ENCODE results near the gene ADAMTS13. TPM values are rescaled to one million over a fixed set of nuclear protein-coding genes. Genes with fewer than 3 reads are reported as not detected.
A peak's percentile ranks its signal among the peaks of the same experiment; 100 is the strongest.
"Not testable (repeated sequence)": the region's sequence is repeated elsewhere in the genome, so short reads cannot be mapped to it uniquely, and the experiment has no call there.

ADAMTS13 gene
- 0.20 TPM in 1 of 2 replicates, not detected in the other for total RNA-seq (2014; rRNA removed; shearing (Covaris generic))

DNA sequence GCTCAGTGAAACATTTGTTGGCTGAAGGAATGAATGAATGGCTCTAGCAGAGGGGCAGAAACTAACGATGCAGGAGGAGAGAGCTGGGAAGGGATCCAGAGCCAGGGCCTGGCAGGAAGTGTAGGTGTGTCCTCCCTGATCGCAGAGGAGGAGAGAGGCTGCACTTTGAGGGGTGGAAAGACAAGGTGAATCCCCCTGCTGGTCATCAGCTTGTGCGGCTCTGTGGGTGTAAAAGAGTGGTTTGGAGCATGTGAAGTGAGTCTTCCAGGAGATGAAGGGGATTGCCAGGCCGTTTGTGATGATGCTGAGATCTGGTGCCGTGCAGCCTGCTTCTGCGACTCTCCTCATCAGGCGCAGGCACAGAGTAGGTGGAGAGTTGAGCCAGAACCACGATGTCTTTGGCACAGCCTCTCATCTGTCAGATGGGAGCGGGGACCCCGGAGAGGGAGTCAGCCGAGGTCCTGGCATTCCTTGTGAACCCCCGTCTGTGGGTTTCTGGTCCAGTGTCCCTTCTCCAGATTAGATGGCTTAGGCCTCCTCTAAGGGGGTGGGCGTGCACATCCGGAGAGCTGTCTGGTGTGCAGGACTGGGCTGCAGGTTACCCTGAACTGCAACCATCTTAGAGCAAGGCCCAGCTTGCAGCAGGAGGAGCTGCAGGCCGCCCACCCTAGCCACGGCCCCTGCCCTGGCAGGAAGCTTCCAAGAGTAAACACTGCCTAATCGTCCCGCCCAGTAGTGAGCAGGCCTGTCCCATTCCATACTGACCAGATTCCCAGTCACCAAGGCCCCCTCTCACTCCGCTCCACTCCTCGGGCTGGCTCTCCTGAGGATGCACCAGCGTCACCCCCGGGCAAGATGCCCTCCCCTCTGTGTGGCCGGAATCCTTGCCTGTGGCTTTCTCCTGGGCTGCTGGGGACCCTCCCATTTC lies at the start of gene ADAMTS13:
Gene ADAMTS13, plus strand, starts transcription at position 753 of the 928 bp plus-strand sequence. Its CDS starts 77 bp downstream, at position 830.
- peak; percentile 27 for DNase-seq (ENCODE audit: low read depth)

DNA sequence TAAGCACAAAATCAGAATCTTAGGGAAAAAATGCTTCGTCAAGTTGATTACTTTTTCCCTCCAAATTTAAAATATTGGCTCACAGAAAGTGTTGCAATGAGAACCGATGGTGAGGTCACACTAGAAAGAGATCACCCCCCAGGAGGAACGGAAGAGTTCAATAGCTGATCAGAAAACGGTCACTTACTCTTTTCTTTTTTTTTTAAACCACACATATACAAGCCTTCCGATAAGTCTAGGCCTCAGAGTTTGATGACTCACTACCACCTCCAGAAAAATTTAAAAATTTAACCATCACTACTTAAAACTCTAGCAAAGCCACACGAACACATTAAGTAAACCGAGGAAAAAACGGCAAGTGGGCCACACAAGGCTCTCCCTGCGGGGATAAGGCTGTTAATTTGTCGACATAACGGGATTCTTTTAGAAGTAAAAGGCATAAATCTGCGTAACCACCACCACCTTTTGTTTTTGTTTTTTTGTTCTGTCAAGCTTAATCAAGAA lies 47.5 kb upstream of the ADAMTS13 start:
- DNase-seq (ENCODE audit: low read depth) = peak; percentile 66

DNA sequence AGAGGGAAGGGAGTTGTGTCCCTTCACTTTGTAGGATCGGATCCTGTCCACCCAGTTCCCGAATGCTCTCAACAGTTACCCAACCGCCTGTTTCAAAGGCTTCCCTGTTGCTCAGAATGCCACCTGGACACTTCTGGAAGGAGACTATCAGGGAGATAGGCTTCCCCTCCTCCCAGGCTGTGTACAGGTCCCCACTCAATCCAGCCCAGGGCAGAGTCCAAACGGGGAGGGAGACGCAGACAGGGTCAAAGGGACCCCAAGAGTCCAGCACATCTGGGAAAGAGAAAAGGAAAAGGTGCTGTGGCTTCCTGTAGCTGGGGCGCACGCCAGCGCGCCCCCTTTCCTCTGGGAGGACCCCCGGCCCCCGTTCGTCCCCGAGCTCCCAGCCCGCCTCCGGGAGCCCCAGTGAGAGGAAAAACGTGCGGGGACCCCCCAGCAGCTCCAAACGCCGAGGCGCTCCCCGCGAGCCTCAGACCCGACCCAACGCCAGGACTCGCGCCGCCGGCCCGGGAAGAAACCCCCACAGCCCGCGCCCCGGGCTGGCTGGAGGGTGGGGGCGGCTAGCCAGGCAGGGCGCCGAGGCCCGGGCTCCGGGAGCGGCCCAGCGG lies 46.9 kb upstream of the ADAMTS13 start:
- DNase-seq (ENCODE audit: low read depth) = peak; percentile 67

DNA sequence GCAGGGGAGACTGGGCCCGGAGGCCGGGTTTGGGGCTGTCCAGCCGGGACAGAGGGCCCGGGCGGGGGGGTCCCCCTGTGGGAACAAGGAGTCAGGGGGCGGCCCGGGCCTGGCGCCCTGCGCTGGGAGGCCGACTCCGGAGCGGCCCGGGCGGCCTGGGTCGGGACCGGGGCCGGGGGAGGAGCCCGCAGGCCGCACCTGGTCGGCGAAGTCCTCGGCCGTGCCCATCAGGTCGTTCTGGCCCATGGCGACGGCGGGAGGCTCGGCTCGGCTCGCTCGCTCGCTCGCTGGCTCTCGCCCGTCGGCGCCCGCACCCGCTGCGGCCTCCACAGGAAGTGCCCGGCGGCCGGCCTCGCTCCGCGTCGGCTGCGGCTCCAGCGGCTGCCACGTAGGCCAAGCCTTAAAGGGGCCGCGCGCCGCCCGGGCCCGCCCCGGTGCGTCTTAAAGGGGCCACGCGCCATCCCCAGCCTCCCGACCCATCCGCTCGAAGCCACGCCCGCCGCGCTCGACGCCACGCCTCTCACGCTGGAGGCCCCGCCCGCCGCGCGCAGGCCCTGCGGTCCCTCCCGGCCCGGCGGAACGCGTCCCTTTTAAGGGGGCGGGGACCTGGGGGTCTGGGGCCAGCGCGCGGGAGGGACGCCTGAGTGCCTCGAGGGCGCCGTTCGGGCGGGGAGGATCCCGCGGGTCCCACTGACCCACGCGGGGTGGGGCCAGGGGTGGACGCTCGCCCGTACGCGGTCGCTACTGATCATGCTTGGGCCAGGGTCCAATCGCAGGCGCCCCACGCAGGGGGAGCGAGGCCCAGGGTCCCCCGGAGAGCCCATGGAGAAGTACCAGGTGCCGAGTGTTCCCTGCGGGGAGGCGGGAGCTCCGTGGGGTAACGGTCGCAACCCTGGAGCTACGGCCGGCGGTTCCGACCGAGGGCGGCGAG lies 46.2 kb upstream of the ADAMTS13 start, which contains the start of the genes STKLD1 and SURF4:
Gene STKLD1, plus strand, starts transcription at position 643 of the 931 bp plus-strand sequence. Its CDS starts 108 bp downstream, at position 751.
Gene SURF4, minus strand, starts transcription at position 337 of the 931 bp plus-strand sequence. Its CDS starts 91 bp downstream, at position 246.
- peak; percentile 94 for DNase-seq (ENCODE audit: low read depth)

DNA sequence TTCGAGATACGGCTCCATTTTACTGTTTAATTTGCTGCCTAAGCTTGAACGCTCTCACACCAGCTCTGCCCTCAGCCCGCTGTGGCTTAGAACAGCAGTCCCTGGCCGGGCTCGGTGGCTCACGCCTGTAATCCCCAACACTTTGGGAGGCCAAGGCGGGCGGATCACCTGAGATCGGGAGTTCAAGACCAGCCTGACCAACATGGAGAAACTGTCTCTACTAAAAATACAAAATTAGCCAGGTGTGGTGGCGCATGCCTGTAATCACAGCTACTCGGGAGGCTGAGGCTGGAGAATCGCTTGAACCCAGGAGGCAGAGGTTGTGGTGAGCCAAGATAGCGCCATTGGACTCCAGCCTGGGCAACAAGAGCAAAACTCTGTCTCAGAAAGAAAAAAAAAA lies 44.9 kb upstream of the ADAMTS13 start:
- DNase-seq (ENCODE audit: low read depth) = not testable (repeated sequence)

DNA sequence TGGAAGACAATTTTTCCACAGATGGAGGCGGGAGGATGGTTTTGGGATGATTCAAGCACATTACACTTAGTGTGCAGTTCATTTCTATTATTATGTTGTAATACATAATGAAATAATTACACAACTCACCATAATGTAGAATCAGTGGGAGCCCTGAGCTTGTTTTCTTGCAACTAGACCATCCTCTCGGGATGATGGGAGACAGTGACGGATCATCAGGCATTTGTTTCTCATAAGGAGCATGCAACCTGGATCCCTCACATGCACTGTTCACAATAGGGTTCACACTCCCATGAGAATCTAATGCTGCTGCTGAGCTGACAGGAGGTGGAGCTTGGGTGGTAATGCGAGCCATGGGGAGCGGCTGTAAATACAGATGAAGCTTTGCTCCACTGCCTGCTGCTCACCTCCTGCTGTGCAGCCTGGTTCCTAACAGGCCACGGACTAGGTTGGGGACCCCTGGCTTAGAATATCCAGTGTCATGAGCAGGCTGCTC lies 44.4 kb upstream of the ADAMTS13 start:
- no peak for DNase-seq (ENCODE audit: low read depth)

DNA sequence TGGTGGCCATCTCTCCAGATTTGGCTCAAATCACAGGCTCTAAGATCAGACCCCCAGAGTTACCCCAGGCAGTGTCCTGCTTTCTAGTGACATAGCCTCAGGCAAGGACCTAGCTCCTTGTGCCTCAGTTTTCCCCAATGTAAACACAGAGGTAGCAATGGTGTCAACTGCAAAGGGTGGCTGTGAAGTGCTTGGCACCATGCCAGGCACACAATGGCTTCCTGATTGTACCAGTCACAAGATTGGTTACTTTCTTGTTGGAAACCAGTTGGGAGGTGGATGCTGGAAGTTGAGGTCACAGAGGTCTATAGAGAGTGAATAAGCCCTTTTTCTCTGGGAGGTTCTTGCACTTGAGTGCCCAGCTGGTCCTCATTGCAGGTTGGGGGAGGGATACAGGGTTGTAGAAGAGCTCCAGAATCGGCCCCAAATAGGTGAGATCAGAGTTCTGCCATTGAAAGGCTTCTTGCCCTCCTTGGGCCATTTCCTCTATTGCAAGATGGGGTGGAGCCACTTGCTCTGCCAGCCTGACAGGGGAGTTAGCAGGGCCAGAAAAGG lies 43.7 kb upstream of the ADAMTS13 start:
- DNase-seq (ENCODE audit: low read depth) = no peak

GRCh38 chr9:133379153-133380086 lies 42.7 kb upstream of the ADAMTS13 start:
- no peak for DNase-seq (ENCODE audit: low read depth)

DNA sequence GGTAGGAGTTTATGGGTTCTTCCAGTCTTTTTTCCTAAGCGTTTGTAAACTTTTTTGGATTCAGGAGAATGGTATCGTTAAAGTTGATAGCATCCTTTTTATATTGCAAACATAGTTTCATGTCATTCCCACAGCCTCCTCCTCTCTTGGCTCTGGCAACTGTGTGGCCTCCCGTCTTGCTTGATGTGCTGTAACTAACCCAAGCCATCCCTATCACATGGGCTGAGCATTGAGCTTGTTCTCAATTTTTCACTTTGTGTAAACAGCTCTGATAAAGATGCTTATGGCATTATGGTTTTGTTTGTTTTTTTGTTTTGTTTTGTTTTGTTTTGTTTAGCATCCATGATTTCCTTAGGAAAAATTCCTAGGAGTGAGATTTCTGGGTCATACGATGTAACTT lies 41.4 kb upstream of the ADAMTS13 start:
- no peak for DNase-seq (ENCODE audit: low read depth)

DNA sequence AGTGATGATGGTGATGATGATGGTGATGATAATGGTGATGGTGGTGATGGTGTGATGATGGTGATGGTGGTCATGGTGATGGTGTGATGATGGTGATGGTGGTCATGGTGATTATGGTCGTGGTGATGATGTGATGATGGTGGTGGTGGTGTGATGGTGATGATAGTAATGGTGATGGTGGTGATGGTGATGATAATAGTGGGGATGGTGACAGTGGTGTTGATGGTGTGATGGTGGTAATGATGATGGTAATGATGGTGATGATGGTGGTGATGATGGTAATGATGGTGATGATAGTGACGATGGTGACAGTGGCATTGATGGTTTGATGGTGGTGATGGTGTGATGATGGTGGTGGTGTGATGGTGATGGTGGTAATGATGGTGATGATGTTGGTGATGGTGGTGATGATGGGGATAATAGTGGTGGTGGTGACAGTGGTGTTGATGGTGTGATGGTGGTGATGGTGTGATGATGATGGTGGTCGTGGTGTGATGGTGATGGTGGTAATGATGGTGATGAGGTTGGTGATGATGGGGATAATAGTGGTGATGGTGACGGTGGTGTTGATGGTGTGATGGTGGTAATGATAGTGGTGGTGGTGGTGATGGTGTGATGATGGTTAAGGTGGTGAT lies 39.5 kb upstream of the ADAMTS13 start:
- DNase-seq (ENCODE audit: low read depth) = no peak

- DNase-seq (ENCODE audit: low read depth) = no peak
These were observed 38.7 kb upstream of the ADAMTS13 start for GRCh38 chr9:133383438-133383837.

- no peak for DNase-seq (ENCODE audit: low read depth)
These were observed 37.3 kb upstream of the ADAMTS13 start for GRCh38 chr9:133384736-133385321.

- no peak for DNase-seq (ENCODE audit: low read depth)
These were observed 36.7 kb upstream of the ADAMTS13 start for GRCh38 chr9:133385452-133385851.

GRCh38 chr9:133386338-133386737 lies 35.8 kb upstream of the ADAMTS13 start:
- no peak for DNase-seq (ENCODE audit: low read depth)

GRCh38 chr9:133387680-133388079 lies 34.5 kb upstream of the ADAMTS13 start:
- DNase-seq (ENCODE audit: low read depth) = peak; percentile 14

- DNase-seq (ENCODE audit: low read depth) = no peak
These were observed 33.1 kb upstream of the ADAMTS13 start for GRCh38 chr9:133389025-133389557.

DNA sequence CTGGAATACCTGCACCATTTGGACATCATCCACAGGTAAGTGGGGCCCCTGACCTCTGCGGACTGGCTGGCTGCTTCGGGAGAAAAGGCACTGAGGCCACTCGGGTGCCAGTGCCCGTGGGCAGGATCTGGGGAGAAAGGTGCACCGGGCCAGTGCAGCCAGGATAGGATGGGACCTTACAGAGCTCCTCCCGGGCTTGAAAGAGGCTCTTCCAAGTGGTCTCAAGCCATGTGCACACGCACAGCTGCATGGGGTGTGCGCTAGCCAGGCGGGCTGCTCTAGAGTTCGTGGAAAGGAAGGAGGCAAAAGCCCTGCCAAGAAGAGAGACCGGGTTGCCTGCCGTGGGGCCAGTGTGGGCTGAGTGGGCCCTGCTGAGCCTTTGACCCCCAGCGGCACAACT lies 32.6 kb upstream of the ADAMTS13 start:
- DNase-seq (ENCODE audit: low read depth) = no peak

DNA sequence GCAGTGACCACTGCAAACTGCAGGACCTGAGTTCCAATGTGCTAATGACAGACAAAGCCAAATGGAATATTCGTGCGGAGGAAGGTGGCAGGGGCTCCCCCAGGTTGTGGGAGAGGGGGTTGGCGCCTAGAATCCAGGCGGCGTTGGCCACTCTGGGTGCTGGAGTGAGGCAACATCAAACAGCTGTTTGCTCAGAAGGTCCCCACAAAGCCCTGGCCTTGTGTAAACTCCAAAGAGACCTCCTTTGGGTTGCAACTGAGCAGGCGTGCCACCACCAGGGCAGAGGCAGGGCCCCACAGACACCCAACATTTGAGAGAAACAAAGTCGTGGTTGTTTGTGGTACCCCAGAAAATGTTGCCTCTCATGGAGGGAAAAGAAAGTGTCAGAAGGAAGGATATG lies 31.5 kb upstream of the ADAMTS13 start:
- no peak for DNase-seq (ENCODE audit: low read depth)

DNA sequence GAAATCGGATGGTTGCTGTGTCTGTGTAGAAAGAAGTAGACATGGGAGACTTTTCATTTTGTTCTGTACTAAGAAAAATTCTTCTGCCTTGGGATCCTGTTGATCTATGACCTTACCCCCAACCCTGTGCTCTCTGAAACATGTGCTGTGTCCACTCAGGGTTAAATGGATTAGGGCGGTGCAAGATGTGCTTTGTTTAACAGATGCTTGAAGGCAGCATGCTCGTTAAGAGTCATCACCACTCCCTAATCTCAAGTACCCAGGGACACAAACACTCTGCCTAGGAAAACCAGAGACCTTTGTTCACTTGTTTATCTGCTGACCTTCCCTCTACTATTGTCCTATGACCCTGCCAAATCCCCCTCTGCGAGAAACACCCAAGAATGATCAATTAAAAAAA lies 30.7 kb upstream of the ADAMTS13 start:
- not testable (repeated sequence) for DNase-seq (ENCODE audit: low read depth)

Measured in M059J (cell line).